Astrocyte (in vitro differentiated cells and primary cell): ENCODE results near the gene PIK3CB. TPM values are rescaled to one million over a fixed set of nuclear protein-coding genes. Genes with fewer than 3 reads are reported as not detected.
"Not testable (repeated sequence)": the region's sequence is repeated elsewhere in the genome, so short reads cannot be mapped to it uniquely, and the experiment has no call there.

Experiments
- DNase-seq: peaks from one replicate; pipeline ENCODE4 v3.0.0-alpha.2; 2010; ENCODE audit warnings: low read depth
- FAIRE-seq: peaks from 2 replicates; lab custom pipeline; 2011; peaks lifted over from hg19 to GRCh38; lab: Jason Lieb, UNC
- H2AFZ ChIP-seq: 2 replicates; pipeline ENCODE4 v1.6.0; 2012; ENCODE audit warnings: low read depth, low read length, inconsistent platforms
- H3K27ac ChIP-seq: 2 replicates; pipeline ENCODE4 v1.5.1; 2011; ENCODE audit warnings: low read depth, low read length, inconsistent platforms
- H3K27me3 ChIP-seq: 2 replicates; pipeline ENCODE4 v1.6.0; 2011; ENCODE audit warnings: low read length, inconsistent platforms; ENCODE audit not compliant: insufficient read depth
- H3K36me3 ChIP-seq: 2 replicates; pipeline ENCODE4 v1.5.1; 2011; ENCODE audit warnings: low read length, inconsistent platforms; ENCODE audit not compliant: insufficient read depth
- H3K4me1 ChIP-seq: 2 replicates; pipeline ENCODE4 v1.5.1; 2011; ENCODE audit warnings: low read length, inconsistent platforms; ENCODE audit not compliant: insufficient read depth
- H3K4me2 ChIP-seq: 2 replicates; pipeline ENCODE4 v1.6.0; 2012; ENCODE audit warnings: low read length, inconsistent platforms
- H3K4me3 ChIP-seq: 2 replicates; pipeline ENCODE4 v1.5.1; 2011; ENCODE audit warnings: low read depth, mild to moderate bottlenecking, low read length, inconsistent platforms; ENCODE audit not compliant: insufficient read depth
- H3K79me2 ChIP-seq: 2 replicates; pipeline ENCODE4 v1.6.0; 2012; ENCODE audit warnings: mild to moderate bottlenecking, low read length, inconsistent platforms; ENCODE audit not compliant: insufficient read depth
- H3K9ac ChIP-seq: 2 replicates; pipeline ENCODE4 v1.6.0; 2012; ENCODE audit warnings: mild to moderate bottlenecking, low read length, inconsistent platforms
- H3K9me3 ChIP-seq: 2 replicates; pipeline ENCODE4 v1.5.1; 2012; ENCODE audit warnings: low read depth, mild to moderate bottlenecking, low read length, inconsistent platforms; ENCODE audit not compliant: insufficient read depth
- H4K20me1 ChIP-seq: 2 replicates; pipeline ENCODE4 v1.6.0; 2012; ENCODE audit warnings: low read length, inconsistent platforms; ENCODE audit not compliant: insufficient read depth
- H3K27ac Mint-ChIP-seq: one replicate; pipeline ENCODE4 v1.8.0; 2021; ENCODE audit warnings: mild to moderate bottlenecking, mixed read lengths; ENCODE audit not compliant: unreplicated experiment
- H3K27me3 Mint-ChIP-seq: one replicate; pipeline ENCODE4 v1.8.0; 2021; ENCODE audit warnings: low read depth, mixed read lengths; ENCODE audit not compliant: unreplicated experiment
- H3K36me3 Mint-ChIP-seq: one replicate; pipeline ENCODE4 v1.8.0; 2021; ENCODE audit warnings: low read depth, mixed read lengths; ENCODE audit not compliant: unreplicated experiment
- H3K4me1 Mint-ChIP-seq: one replicate; pipeline ENCODE4 v1.8.0; 2021; ENCODE audit warnings: low read depth, mixed read lengths; ENCODE audit not compliant: unreplicated experiment
- H3K4me3 Mint-ChIP-seq: one replicate; pipeline ENCODE4 v1.8.0; 2021; ENCODE audit warnings: mild to moderate bottlenecking, moderate library complexity, mixed read lengths; ENCODE audit not compliant: unreplicated experiment
- H3K9me3 Mint-ChIP-seq: one replicate; pipeline ENCODE4 v1.8.0; 2021; ENCODE audit warnings: mild to moderate bottlenecking, mixed read lengths; ENCODE audit not compliant: unreplicated experiment
- EZH2 ChIP-seq: IDR thresholded peaks from 2 replicates; pipeline ENCODE4 v1.6.1; 2012; ENCODE audit warnings: mild to moderate bottlenecking, low read length, inconsistent platforms; ENCODE audit not compliant: insufficient read depth
- total RNA-seq: library from RNA; stranded (reverse); gene quantifications from 2 replicates; pipeline ENCODE4 v1.2.1, GENCODE V29; 2021
- TF ChIP-seq, protein P1 (sequence below): IDR thresholded peaks from 2 replicates; pipeline ENCODE4 v1.5.1; 2011; ENCODE audit warnings: low read depth, mild to moderate bottlenecking, inconsistent platforms, low read length, moderate library complexity; ENCODE audit not compliant: insufficient read depth

Gene PIK3CB
- total RNA-seq, 1 donor from 2014 or later = 24.8 TPM

DNA sequence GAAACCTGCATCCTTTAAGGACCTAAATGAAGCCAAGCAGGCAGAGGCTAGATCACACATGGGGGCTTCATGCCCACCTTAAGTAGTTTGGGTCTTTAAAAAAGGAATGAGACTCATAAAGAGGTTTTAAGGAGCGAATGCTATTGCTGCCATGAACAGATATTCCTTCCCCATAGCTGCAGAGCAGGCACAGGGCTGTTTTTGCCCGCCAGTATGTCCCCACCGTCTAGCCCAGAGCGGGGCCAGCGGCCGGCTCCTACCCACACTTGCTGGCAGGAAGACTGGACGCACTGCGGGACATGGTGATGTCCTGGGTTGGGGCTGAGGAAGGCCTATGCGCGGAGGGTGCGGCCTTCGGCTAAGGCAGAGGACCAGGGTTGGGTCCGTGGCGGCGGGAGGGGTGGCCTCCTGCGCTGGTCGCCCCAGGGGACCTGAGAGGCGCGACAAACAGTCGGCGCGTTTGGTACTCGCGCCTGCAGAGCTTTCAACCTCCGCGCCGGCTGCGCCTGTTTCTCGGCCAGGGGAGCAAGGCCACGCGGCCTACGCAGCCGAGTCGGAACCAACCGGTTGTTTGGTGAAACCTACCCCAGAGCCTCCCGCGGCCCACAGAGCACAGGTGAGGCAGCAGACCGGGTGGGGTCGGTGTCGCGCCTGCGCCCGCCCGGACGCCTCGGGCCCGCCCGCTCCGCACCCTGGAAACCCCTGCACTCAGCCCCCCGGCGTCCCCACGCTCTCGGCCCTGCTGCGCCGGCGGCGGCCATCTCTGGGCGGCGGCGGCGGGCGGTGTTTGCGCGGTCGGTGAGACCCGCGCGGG lies 226.2 kb downstream of the PIK3CB start, which contains the start of gene FAIM:
FAIM (plus strand) TSS at position 450 of the 814 bp plus-strand sequence. CDS start 10,956 bp downstream, outside the sequence.
- Mint-ChIP-seq H3K27ac (peak within 1 kb of the TSS; percentile 47), H3K9me3 (peaks cover 5% of the 10 kb centered on the region), H3K27me3 (no peaks in the 10 kb centered on the region), H3K4me3 (peak within 1 kb of the TSS; percentile 87), H3K36me3 (no peaks in the 10 kb centered on the region), H3K4me1 (peaks cover 5% of the 10 kb centered on the region)
- H3K27me3 ChIP-seq = no peaks in the 10 kb centered on the region
- no peaks in the 10 kb centered on the region for H3K9me3 ChIP-seq
- H3K79me2 ChIP-seq = peaks cover 7% of the 10 kb centered on the region
- H3K4me3 ChIP-seq = peak within 1 kb of the TSS; percentile 83
- FAIRE-seq (no peak), DNase-seq (peak; percentile 67)
- H4K20me1 ChIP-seq = no peaks in the 10 kb centered on the region
- no peaks in the 10 kb centered on the region for H3K36me3 ChIP-seq
- H3K4me2 ChIP-seq = peak within 1 kb of the TSS; percentile 99
- peak within 1 kb of the TSS; percentile 77 for H3K27ac ChIP-seq
- TF ChIP-seq, protein P1, sequence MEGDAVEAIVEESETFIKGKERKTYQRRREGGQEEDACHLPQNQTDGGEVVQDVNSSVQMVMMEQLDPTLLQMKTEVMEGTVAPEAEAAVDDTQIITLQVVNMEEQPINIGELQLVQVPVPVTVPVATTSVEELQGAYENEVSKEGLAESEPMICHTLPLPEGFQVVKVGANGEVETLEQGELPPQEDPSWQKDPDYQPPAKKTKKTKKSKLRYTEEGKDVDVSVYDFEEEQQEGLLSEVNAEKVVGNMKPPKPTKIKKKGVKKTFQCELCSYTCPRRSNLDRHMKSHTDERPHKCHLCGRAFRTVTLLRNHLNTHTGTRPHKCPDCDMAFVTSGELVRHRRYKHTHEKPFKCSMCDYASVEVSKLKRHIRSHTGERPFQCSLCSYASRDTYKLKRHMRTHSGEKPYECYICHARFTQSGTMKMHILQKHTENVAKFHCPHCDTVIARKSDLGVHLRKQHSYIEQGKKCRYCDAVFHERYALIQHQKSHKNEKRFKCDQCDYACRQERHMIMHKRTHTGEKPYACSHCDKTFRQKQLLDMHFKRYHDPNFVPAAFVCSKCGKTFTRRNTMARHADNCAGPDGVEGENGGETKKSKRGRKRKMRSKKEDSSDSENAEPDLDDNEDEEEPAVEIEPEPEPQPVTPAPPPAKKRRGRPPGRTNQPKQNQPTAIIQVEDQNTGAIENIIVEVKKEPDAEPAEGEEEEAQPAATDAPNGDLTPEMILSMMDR = no peak
- no peak for TF ChIP-seq EZH2
- peaks cover 6% of the 10 kb centered on the region for H3K4me1 ChIP-seq
- peak within 1 kb of the TSS; percentile 91 for H2AFZ ChIP-seq
- H3K9ac ChIP-seq = peak within 1 kb of the TSS; percentile 92

DNA sequence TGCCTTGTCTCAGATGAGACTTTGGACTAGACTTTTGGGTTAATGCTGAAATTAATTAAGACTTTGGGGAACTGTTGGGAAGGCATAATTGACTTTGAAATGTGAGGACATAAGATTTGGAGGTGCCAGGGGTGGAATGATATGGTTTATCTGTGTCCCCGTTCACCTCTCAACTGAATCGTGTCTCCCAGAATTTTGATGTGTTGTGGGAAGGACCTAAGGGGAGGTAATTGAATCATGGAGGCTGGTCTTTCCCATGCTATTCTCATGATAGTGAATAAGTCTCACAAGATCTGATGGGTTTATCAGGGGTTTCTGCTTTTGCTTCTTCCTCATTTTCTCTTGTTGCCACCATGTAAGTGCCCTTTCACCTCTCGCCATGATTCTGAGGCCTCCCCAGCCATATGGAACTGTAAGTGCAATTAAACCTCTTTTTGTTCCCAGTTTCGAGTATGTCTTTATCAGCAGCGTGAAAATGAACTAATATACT lies 230.6 kb downstream of the PIK3CB start:
- H3K4me3 Mint-ChIP-seq, FAIRE-seq, H3K36me3 Mint-ChIP-seq, H3K79me2 ChIP-seq, H3K9me3 ChIP-seq, H3K27ac Mint-ChIP-seq, H3K4me2 ChIP-seq, H3K36me3 ChIP-seq, H3K9ac ChIP-seq, H3K27me3 Mint-ChIP-seq, H3K27ac ChIP-seq, H4K20me1 ChIP-seq, H2AFZ ChIP-seq, H3K27me3 ChIP-seq, H3K4me3 ChIP-seq, DNase-seq, H3K4me1 Mint-ChIP-seq, H3K4me1 ChIP-seq: not testable (repeated sequence)
- H3K9me3 Mint-ChIP-seq = peaks cover 12% of the 10 kb centered on the region

Other genes with a start within 250 kb of the PIK3CB start
- 6.5 and 9.0 TPM in 2 replicates for gene CEP70, start 240.7 kb downstream of the PIK3CB start, total RNA-seq
- gene FAIM, start 226.2 kb downstream of the PIK3CB start, total RNA-seq = 6.6 and 8.3 TPM in 2 replicates
- 3.7 and 4.5 TPM in 2 replicates for gene FOXL2, start 112.2 kb upstream of the PIK3CB start, total RNA-seq
- 3.9 and 5.2 TPM in 2 replicates for gene FOXL2NB, start 112.3 kb upstream of the PIK3CB start, total RNA-seq
- gene PRR23A, start 171.3 kb upstream of the PIK3CB start, total RNA-seq = not detected in 2 replicates
- gene PRR23B, start 186.0 kb upstream of the PIK3CB start, total RNA-seq = not detected in 2 replicates
- gene PRR23C, start 210.0 kb upstream of the PIK3CB start, total RNA-seq = not detected in 2 replicates